Transverse colon (tissue), 4 donors: Measurements from ENCODE around the gene LRRC2.

Source experiments
- EP300 ChIP-seq: sonication (generic); formaldehyde crosslinking; IDR thresholded peaks from one replicate; pipeline ENCODE4 v1.6.1; 2017; ENCODE audit warnings: antibody characterized with exemption, low read depth
- POLR2A ChIP-seq: fragments of 450-650 bp; IDR thresholded peaks from one replicate; pipeline ENCODE4 v1.6.1; 2016; ENCODE audit warnings: antibody characterized with exemption, mild to moderate bottlenecking, moderate library complexity
- POLR2AphosphoS5 ChIP-seq, 3 donors: sonication (generic); formaldehyde crosslinking; IDR thresholded peaks; one replicate each; pipeline ENCODE4 v1.6.1; 2016; ENCODE audit warnings: antibody characterized with exemption in 3 of 3
- TF ChIP-seq, protein P1 (sequence below), 5 experiments: fragments of 200-600 bp in 3 of 5; fragments of 450-650 bp in 2 of 5; sonication (generic) in 3 of 5; IDR thresholded peaks; 1 replicate in 2 of 5; 2 replicates in 3 of 5; pipeline ENCODE4 v1.5.1; 2016 to 2017; ENCODE audit warnings: antibody characterized with exemption in 5 of 5, inconsistent platforms in 3 of 5, mild to moderate bottlenecking in 2 of 5, moderate library complexity in 1 of 5

DNA sequence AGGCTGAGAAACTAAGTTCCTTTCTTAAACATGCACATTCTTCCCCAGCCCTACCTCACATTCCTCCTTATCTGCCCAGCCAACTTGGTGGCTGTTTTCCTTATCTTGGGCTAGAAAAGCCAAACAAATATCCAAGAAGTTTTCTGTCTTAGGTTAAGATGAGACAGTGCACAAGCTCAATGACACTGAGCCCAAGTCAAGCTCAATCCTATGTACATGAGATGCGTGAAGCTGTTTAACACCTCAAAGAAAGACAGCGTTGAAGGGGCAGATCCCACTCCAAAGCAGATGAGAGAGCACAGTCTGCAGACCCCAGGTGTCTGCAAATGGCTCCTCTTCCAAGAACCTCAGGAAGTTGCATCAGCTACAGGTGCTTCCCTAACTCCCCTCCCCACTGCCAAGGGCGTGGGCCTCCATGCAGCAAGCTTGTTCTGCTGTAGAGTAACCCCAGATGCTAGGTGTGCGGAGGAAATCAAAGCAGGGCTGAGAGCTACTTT lies 16.6 kb downstream of the LRRC2 start:
- TF ChIP-seq, protein P1, sequence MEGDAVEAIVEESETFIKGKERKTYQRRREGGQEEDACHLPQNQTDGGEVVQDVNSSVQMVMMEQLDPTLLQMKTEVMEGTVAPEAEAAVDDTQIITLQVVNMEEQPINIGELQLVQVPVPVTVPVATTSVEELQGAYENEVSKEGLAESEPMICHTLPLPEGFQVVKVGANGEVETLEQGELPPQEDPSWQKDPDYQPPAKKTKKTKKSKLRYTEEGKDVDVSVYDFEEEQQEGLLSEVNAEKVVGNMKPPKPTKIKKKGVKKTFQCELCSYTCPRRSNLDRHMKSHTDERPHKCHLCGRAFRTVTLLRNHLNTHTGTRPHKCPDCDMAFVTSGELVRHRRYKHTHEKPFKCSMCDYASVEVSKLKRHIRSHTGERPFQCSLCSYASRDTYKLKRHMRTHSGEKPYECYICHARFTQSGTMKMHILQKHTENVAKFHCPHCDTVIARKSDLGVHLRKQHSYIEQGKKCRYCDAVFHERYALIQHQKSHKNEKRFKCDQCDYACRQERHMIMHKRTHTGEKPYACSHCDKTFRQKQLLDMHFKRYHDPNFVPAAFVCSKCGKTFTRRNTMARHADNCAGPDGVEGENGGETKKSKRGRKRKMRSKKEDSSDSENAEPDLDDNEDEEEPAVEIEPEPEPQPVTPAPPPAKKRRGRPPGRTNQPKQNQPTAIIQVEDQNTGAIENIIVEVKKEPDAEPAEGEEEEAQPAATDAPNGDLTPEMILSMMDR (IDR thresholded peaks at IDR 0.05), result no peak
- no peak for TF ChIP-seq POLR2A
- no peak for TF ChIP-seq POLR2AphosphoS5 (IDR thresholded peaks at IDR 0.05)
- TF ChIP-seq EP300, result no peak
